KMS-11 (cell line): ENCODE data around the gene SPON1.

ENCODE experiments used
- H2AFZ ChIP-seq: fragments of 200-600 bp; sonication (generic); 2 replicates; pipeline ENCODE4 v1.6.1; 2016; ENCODE audit warnings: antibody characterized with exemption, mixed run types, low read depth
- H3K27ac ChIP-seq: fragments of 200-600 bp; sonication (generic); 2 replicates; pipeline ENCODE4 v1.6.1; 2016; ENCODE audit warnings: mild to moderate bottlenecking, mixed run types
- H3K27me3 ChIP-seq: fragments of 200-600 bp; sonication (generic); 2 replicates; pipeline ENCODE4 v1.6.1; 2017; ENCODE audit warnings: mild to moderate bottlenecking, low read depth, mixed run types, moderate library complexity; ENCODE audit not compliant: insufficient read depth
- H3K36me3 ChIP-seq: fragments of 200-600 bp; sonication (generic); 2 replicates; pipeline ENCODE4 v1.6.1; 2017; ENCODE audit warnings: mild to moderate bottlenecking, mixed run types; ENCODE audit not compliant: insufficient read depth
- H3K4me1 ChIP-seq: fragments of 200-600 bp; sonication (generic); 2 replicates; pipeline ENCODE4 v1.6.1; 2016; ENCODE audit warnings: mild to moderate bottlenecking, low read depth, mixed run types; ENCODE audit not compliant: poor library complexity, severe bottlenecking
- H3K4me2 ChIP-seq: fragments of 200-600 bp; sonication (generic); 2 replicates; pipeline ENCODE4 v1.7.0; 2016; ENCODE audit warnings: mild to moderate bottlenecking, mixed run types
- H3K4me3 ChIP-seq: fragments of 200-600 bp; sonication (generic); IDR thresholded peaks from 2 replicates; pipeline ENCODE4 v1.6.1; 2017; ENCODE audit warnings: low read depth, low read length, mixed read lengths; ENCODE audit not compliant: insufficient read depth
- H3K79me2 ChIP-seq: fragments of 200-600 bp; sonication (generic); 2 replicates; pipeline ENCODE4 v1.6.1; 2016; ENCODE audit warnings: low read depth, mixed run types; ENCODE audit not compliant: insufficient read depth
- H3K9ac ChIP-seq: fragments of 200-600 bp; sonication (generic); 2 replicates; pipeline ENCODE4 v1.6.1; 2016; ENCODE audit warnings: mild to moderate bottlenecking, mixed run types
- H4K20me1 ChIP-seq: fragments of 200-600 bp; sonication (generic); 2 replicates; pipeline ENCODE4 v1.6.1; 2016; ENCODE audit warnings: mild to moderate bottlenecking, mixed run types; ENCODE audit not compliant: insufficient read depth
- TF ChIP-seq, protein P1 (sequence below): fragments of 200-600 bp; sonication (generic); conservative IDR thresholded peaks from 2 replicates; pipeline ENCODE4 v1.6.1; 2017; ENCODE audit warnings: low read depth, mild to moderate bottlenecking, antibody characterized with exemption, low read length, moderate library complexity, mixed read lengths

The SPON1 gene

DNA sequence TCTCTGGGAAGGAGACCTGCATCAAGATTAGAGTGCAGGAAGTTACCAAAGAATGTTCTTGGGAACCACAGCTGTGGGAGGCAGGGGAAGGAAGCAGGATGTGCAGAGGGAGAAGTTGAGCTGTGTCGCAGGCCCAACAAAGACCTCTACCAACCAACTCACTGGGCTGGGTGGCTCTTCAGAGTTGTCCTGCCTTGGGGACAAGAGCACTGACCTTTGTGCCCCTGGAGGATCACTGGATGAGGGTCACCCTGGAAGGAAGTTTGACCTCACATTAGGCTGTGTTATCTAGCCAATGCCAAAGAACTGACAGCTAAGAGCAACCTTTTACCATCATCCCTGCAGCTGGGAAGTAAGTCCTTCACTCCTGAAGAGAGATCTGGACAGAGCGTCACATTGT is 265.8 kb downstream of the SPON1 start:
- Histone ChIP-seq H3K36me3 (no peaks in the 10 kb centered on the region), H3K4me1 (no peaks in the 10 kb centered on the region), H3K4me3 (no peak overlapping the region), H4K20me1 (no peaks in the 10 kb centered on the region), H3K79me2 (no peaks in the 10 kb centered on the region), H3K27ac (no peak overlapping the region), H3K4me2 (no peak overlapping the region), H2AFZ (no peak overlapping the region), H3K9ac (no peak overlapping the region), H3K27me3 (no peaks in the 10 kb centered on the region)
- TF ChIP-seq, protein P1, sequence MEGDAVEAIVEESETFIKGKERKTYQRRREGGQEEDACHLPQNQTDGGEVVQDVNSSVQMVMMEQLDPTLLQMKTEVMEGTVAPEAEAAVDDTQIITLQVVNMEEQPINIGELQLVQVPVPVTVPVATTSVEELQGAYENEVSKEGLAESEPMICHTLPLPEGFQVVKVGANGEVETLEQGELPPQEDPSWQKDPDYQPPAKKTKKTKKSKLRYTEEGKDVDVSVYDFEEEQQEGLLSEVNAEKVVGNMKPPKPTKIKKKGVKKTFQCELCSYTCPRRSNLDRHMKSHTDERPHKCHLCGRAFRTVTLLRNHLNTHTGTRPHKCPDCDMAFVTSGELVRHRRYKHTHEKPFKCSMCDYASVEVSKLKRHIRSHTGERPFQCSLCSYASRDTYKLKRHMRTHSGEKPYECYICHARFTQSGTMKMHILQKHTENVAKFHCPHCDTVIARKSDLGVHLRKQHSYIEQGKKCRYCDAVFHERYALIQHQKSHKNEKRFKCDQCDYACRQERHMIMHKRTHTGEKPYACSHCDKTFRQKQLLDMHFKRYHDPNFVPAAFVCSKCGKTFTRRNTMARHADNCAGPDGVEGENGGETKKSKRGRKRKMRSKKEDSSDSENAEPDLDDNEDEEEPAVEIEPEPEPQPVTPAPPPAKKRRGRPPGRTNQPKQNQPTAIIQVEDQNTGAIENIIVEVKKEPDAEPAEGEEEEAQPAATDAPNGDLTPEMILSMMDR = no peak

DNA sequence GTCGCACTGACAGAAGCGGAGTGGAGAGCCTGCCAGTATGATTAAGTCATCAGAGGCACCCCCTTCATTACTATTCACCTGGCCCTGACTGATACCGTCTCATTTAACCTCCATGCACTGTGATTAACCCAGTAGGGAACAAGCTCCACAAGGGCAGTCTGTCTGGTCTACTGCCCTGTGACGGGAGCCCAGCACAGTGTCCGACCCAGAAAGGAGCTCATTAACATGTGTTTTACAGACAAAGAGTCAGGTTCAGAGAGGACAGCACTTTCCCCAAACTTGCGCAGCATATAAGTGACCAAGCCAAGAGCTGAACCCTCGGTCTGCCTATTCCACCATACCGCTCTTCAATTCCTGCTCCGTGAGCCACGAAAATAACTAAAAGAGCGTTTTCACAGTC is 266.9 kb downstream of the SPON1 start:
- TF ChIP-seq, protein P1 = no peak
- Histone ChIP-seq H3K27me3 (no peaks in the 10 kb centered on the region), H3K36me3 (no peaks in the 10 kb centered on the region), H3K9ac (no peak overlapping the region), H3K4me1 (no peaks in the 10 kb centered on the region), H4K20me1 (no peaks in the 10 kb centered on the region), H3K4me3 (no peak overlapping the region), H3K79me2 (no peaks in the 10 kb centered on the region), H3K4me2 (no peak overlapping the region), H3K27ac (no peak overlapping the region), H2AFZ (no peak overlapping the region)

GRCh38 chr11:14230407-14230806 is 267.9 kb downstream of the SPON1 start:
- no peaks in the 10 kb centered on the region for H3K36me3 ChIP-seq
- no peak overlapping the region for H3K4me2 ChIP-seq
- H3K27ac ChIP-seq = no peak overlapping the region
- H3K4me3 ChIP-seq = no peak overlapping the region
- no peak overlapping the region for H3K9ac ChIP-seq
- no peaks in the 10 kb centered on the region for H4K20me1 ChIP-seq
- H3K79me2 ChIP-seq = no peaks in the 10 kb centered on the region
- H3K27me3 ChIP-seq = no peaks in the 10 kb centered on the region
- TF ChIP-seq, protein P1 = no peak
- no peak overlapping the region for H2AFZ ChIP-seq
- H3K4me1 ChIP-seq = no peaks in the 10 kb centered on the region

DNA sequence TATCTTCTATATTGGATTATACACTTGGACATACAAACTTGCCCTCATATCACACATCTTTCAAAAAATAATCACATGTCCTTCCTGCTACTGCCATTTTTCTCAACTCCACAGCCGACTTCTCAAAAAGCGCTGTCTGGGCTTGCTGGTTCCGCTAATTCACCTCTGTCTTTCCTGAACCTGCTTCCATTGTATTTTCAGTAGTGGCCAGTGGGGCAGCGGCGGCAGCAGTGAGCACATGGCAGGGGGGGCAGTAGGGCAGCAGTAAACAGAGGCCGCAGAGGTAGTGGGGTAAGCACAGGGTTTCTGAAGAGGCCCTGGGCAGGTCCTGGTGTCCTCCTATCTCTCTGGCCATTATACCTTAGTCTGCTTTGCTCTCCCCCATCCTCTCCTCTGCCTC is 270.1 kb downstream of the SPON1 start:
- Histone ChIP-seq H4K20me1 (no peaks in the 10 kb centered on the region), H3K9ac (no peak overlapping the region), H3K79me2 (no peaks in the 10 kb centered on the region), H3K4me1 (peaks cover 11% of the 10 kb centered on the region), H3K4me3 (no peak overlapping the region), H2AFZ (no peak overlapping the region), H3K27ac (no peak overlapping the region), H3K36me3 (no peaks in the 10 kb centered on the region), H3K27me3 (no peaks in the 10 kb centered on the region), H3K4me2 (no peak overlapping the region)
- TF ChIP-seq, protein P1 = no peak; the same call in 1 of the 2 replicates
